SU-DHL-6 (cell line): ENCODE results near the gene HSFX4.
"Not testable (repeated sequence)": the region's sequence is repeated elsewhere in the genome, so short reads cannot be mapped to it uniquely, and the experiment has no call there.

ENCODE experiments used
- EZH2phosphoT487 ChIP-seq: fragments of 200-600 bp; sonication (generic), shearing (Covaris generic); conservative IDR thresholded peaks from 2 replicates; pipeline ENCODE4 v1.6.1; 2018; ENCODE audit warnings: mild to moderate bottlenecking, antibody characterized with exemption, low read length, moderate library complexity, mixed read lengths
- TF ChIP-seq, protein P1 (sequence below): fragments of 200-600 bp; sonication (generic); IDR thresholded peaks from one replicate; pipeline ENCODE4 v1.5.1; 2017; ENCODE audit warnings: antibody characterized with exemption, mild to moderate bottlenecking, low read length, moderate library complexity; ENCODE audit not compliant: insufficient read depth, poor library complexity, severe bottlenecking

GRCh38 chrX:149927964-149928258 lies 1.5 kb upstream of the HSFX4 start:
- TF ChIP-seq EZH2phosphoT487: not testable (repeated sequence)
- TF ChIP-seq, protein P1, sequence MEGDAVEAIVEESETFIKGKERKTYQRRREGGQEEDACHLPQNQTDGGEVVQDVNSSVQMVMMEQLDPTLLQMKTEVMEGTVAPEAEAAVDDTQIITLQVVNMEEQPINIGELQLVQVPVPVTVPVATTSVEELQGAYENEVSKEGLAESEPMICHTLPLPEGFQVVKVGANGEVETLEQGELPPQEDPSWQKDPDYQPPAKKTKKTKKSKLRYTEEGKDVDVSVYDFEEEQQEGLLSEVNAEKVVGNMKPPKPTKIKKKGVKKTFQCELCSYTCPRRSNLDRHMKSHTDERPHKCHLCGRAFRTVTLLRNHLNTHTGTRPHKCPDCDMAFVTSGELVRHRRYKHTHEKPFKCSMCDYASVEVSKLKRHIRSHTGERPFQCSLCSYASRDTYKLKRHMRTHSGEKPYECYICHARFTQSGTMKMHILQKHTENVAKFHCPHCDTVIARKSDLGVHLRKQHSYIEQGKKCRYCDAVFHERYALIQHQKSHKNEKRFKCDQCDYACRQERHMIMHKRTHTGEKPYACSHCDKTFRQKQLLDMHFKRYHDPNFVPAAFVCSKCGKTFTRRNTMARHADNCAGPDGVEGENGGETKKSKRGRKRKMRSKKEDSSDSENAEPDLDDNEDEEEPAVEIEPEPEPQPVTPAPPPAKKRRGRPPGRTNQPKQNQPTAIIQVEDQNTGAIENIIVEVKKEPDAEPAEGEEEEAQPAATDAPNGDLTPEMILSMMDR: not testable (repeated sequence)
